ENCODE data around the gene DGKZ.

DNA sequence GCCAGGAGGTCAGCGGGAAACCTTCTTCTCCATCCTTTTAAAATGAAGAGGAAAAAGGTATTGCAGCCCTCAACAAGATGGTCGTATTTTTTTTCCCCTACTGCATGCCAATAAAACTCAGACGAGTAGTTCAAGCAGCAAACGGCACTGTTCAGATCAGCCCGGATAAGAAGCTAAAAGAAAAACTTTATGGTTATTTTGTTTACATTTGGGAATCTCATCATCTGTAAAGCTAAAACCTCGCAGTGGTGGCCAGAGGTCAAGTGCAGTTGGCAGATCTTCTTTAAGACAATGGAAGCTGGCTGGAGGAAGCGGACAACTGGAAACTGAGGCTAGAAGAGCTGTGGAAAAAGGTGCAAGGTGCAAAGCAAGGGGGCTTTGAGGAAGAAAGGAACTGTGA, 75.3 kb downstream of the DGKZ start:
- no peak for TF ChIP-seq EZH2 (IDR thresholded peaks at IDR 0.05; ENCODE audit: insufficient read depth, poor library complexity, severe bottlenecking)
- no peak for TF ChIP-seq EZH2phosphoT487 (IDR thresholded peaks at IDR 0.05; ENCODE audit: insufficient read depth, low read depth)

Measured in GM23248 (cell line).